ENCODE data around the gene CD9. TPM values are rescaled to one million over a fixed set of nuclear protein-coding genes. Genes with fewer than 3 reads are reported as not detected.

CD9 gene
- total and polyA plus RNA-seq, 2 of the 8 experiments (the other 6 are each of a cell fraction or from before 2014, with no cell fraction given) = 168 to 319 TPM

DNA sequence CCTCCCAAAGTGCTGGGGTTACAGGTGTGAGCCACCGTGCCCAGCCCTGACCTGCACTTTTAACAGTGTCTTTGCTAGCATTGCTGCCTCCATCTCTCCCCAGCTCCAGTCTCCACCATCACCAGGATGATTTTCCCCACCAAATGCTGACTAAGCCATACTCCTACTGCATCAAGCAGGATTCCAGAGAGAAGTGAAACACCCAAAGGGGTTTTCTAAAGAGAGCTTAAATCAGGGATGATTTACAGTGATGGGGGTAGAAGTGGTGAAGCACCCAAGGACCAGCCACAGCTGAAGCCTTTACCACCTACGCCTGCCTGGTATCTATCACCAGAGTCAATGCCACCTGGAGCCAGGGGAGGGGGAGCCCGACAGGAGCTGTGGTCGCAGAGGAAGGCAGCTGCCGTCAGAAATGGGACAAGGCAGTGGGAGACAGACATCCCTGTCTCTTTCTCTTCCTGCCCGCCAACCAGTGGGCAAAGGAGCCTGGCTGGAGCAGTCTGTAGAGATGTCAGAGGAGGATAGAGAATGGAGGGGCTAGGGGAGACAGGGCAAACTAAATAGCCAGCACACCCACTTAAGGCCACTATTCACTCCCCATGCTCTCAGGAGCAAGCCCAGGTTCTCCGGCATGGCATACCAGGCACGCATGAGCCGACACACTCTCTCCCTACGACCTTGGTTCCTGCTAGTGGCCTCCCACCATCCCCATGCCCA is 22.4 kb upstream of the CD9 start (continued):
- TF ChIP-seq, protein P1, sequence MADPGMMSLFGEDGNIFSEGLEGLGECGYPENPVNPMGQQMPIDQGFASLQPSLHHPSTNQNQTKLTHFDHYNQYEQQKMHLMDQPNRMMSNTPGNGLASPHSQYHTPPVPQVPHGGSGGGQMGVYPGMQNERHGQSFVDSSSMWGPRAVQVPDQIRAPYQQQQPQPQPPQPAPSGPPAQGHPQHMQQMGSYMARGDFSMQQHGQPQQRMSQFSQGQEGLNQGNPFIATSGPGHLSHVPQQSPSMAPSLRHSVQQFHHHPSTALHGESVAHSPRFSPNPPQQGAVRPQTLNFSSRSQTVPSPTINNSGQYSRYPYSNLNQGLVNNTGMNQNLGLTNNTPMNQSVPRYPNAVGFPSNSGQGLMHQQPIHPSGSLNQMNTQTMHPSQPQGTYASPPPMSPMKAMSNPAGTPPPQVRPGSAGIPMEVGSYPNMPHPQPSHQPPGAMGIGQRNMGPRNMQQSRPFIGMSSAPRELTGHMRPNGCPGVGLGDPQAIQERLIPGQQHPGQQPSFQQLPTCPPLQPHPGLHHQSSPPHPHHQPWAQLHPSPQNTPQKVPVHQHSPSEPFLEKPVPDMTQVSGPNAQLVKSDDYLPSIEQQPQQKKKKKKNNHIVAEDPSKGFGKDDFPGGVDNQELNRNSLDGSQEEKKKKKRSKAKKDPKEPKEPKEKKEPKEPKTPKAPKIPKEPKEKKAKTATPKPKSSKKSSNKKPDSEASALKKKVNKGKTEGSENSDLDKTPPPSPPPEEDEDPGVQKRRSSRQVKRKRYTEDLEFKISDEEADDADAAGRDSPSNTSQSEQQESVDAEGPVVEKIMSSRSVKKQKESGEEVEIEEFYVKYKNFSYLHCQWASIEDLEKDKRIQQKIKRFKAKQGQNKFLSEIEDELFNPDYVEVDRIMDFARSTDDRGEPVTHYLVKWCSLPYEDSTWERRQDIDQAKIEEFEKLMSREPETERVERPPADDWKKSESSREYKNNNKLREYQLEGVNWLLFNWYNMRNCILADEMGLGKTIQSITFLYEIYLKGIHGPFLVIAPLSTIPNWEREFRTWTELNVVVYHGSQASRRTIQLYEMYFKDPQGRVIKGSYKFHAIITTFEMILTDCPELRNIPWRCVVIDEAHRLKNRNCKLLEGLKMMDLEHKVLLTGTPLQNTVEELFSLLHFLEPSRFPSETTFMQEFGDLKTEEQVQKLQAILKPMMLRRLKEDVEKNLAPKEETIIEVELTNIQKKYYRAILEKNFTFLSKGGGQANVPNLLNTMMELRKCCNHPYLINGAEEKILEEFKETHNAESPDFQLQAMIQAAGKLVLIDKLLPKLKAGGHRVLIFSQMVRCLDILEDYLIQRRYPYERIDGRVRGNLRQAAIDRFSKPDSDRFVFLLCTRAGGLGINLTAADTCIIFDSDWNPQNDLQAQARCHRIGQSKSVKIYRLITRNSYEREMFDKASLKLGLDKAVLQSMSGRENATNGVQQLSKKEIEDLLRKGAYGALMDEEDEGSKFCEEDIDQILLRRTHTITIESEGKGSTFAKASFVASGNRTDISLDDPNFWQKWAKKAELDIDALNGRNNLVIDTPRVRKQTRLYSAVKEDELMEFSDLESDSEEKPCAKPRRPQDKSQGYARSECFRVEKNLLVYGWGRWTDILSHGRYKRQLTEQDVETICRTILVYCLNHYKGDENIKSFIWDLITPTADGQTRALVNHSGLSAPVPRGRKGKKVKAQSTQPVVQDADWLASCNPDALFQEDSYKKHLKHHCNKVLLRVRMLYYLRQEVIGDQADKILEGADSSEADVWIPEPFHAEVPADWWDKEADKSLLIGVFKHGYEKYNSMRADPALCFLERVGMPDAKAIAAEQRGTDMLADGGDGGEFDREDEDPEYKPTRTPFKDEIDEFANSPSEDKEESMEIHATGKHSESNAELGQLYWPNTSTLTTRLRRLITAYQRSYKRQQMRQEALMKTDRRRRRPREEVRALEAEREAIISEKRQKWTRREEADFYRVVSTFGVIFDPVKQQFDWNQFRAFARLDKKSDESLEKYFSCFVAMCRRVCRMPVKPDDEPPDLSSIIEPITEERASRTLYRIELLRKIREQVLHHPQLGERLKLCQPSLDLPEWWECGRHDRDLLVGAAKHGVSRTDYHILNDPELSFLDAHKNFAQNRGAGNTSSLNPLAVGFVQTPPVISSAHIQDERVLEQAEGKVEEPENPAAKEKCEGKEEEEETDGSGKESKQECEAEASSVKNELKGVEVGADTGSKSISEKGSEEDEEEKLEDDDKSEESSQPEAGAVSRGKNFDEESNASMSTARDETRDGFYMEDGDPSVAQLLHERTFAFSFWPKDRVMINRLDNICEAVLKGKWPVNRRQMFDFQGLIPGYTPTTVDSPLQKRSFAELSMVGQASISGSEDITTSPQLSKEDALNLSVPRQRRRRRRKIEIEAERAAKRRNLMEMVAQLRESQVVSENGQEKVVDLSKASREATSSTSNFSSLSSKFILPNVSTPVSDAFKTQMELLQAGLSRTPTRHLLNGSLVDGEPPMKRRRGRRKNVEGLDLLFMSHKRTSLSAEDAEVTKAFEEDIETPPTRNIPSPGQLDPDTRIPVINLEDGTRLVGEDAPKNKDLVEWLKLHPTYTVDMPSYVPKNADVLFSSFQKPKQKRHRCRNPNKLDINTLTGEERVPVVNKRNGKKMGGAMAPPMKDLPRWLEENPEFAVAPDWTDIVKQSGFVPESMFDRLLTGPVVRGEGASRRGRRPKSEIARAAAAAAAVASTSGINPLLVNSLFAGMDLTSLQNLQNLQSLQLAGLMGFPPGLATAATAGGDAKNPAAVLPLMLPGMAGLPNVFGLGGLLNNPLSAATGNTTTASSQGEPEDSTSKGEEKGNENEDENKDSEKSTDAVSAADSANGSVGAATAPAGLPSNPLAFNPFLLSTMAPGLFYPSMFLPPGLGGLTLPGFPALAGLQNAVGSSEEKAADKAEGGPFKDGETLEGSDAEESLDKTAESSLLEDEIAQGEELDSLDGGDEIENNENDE (IDR thresholded peaks at IDR 0.05; ENCODE audit: insufficient replicate concordance, low read length) = no peak
- TF ChIP-seq FOSL1 (IDR thresholded peaks at IDR 0.05; ENCODE audit: insufficient read depth, low read depth, low read length) (no peak), JUN (IDR thresholded peaks at IDR 0.05; ENCODE audit: low read depth, low read length) (no peak), GABPA (IDR thresholded peaks at IDR 0.05; ENCODE audit: borderline replicate concordance, insufficient read depth, low read length) (no peak), CREB1 (IDR thresholded peaks at IDR 0.05) (no peak), CBX8 (IDR thresholded peaks at IDR 0.05; ENCODE audit: borderline replicate concordance, low read depth, low read length) (no peak), PHF8 (conservative IDR thresholded peaks at IDR 0.05; ENCODE audit: low read depth, low read length) (no peak), RBBP5 (IDR thresholded peaks at IDR 0.05; ENCODE audit: borderline replicate concordance, low read depth, low read length) (no peak), SP4 (IDR thresholded peaks at IDR 0.05; ENCODE audit: low read length) (no peak), CHD2 (IDR thresholded peaks at IDR 0.05; ENCODE audit: low read length) (no peak), TAF7 (optimal IDR thresholded peaks at IDR 0.05; ENCODE audit: borderline replicate concordance, low read depth, low read length) (no peak)

All from H1 (cell line).